DOHH2 (cell line): ENCODE data around the gene SEMA3E.

Experiments used
- H3F3A ChIP-seq: fragments of 200-600 bp; sonication (generic), shearing (Covaris generic); 2 replicates; pipeline ENCODE4 v1.6.0; 2016; ENCODE audit warnings: antibody characterized with exemption, mild to moderate bottlenecking; ENCODE audit not compliant: control insufficient read depth, insufficient read depth
- H3K27ac ChIP-seq: fragments of 200-600 bp; sonication (generic); 2 replicates; pipeline ENCODE4 v1.5.1; 2014; ENCODE audit warnings: low read depth, mild to moderate bottlenecking, low read length, moderate library complexity
- H3K27me3 ChIP-seq: fragments of 200-600 bp; sonication (generic); 2 replicates; pipeline ENCODE4 v1.6.1; 2014; ENCODE audit warnings: mild to moderate bottlenecking, low read length, mixed read lengths; ENCODE audit not compliant: control insufficient read depth
- H3K36me3 ChIP-seq: fragments of 200-600 bp; sonication (generic); 2 replicates; pipeline ENCODE4 v1.6.1; 2014; ENCODE audit warnings: mild to moderate bottlenecking, low read length, moderate library complexity, mixed read lengths; ENCODE audit not compliant: control insufficient read depth
- H3K4me1 ChIP-seq: fragments of 200-600 bp; sonication (generic); 2 replicates; pipeline ENCODE4 v1.6.1; 2014; ENCODE audit warnings: mild to moderate bottlenecking, low read length, mixed read lengths; ENCODE audit not compliant: control insufficient read depth
- H3K4me2 ChIP-seq: fragments of 200-600 bp; sonication (generic); 2 replicates; pipeline ENCODE4 v1.6.0; 2014; ENCODE audit warnings: mild to moderate bottlenecking, low read length, moderate library complexity
- H3K4me3 ChIP-seq: fragments of 200-600 bp; sonication (generic); 2 replicates; pipeline ENCODE4 v1.5.1; 2014; ENCODE audit warnings: mild to moderate bottlenecking, low read length, mixed read lengths
- H3K79me2 ChIP-seq: fragments of 200-600 bp; sonication (generic); 2 replicates; pipeline ENCODE4 v1.6.1; 2014; ENCODE audit warnings: mild to moderate bottlenecking, low read length, mixed read lengths; ENCODE audit not compliant: control insufficient read depth
- H3K9me2 ChIP-seq: fragments of 200-600 bp; sonication (generic); replicated peaks from 2 replicates; pipeline ENCODE4 v1.6.1; 2014; ENCODE audit warnings: mild to moderate bottlenecking, low read length, mixed read lengths; ENCODE audit not compliant: control insufficient read depth
- H3K9me3 ChIP-seq: fragments of 200-600 bp; sonication (generic); 2 replicates; pipeline ENCODE4 v1.6.1; 2014; ENCODE audit warnings: antibody characterized with exemption, low read length, mixed read lengths; ENCODE audit not compliant: control insufficient read depth, insufficient read depth
- H4K20me1 ChIP-seq: fragments of 200-600 bp; sonication (generic); 2 replicates; pipeline ENCODE4 v1.6.0; 2014; ENCODE audit warnings: low read depth, mild to moderate bottlenecking, antibody characterized with exemption, low read length, moderate library complexity; ENCODE audit not compliant: control insufficient read depth, insufficient read depth
- EZH2phosphoT487 ChIP-seq: fragments of 200-600 bp; sonication (generic); IDR thresholded peaks from 2 replicates; pipeline ENCODE4 v1.6.1; 2017; ENCODE audit warnings: borderline replicate concordance, mild to moderate bottlenecking, antibody characterized with exemption, low read length, moderate library complexity, mixed read lengths
- TF ChIP-seq, protein P1 (sequence below): fragments of 200-600 bp; sonication (generic); IDR thresholded peaks from one replicate; pipeline ENCODE4 v1.5.1; 2014; ENCODE audit warnings: antibody characterized with exemption, mild to moderate bottlenecking, low read depth, low read length; ENCODE audit not compliant: poor library complexity, severe bottlenecking

SEMA3E gene

DNA sequence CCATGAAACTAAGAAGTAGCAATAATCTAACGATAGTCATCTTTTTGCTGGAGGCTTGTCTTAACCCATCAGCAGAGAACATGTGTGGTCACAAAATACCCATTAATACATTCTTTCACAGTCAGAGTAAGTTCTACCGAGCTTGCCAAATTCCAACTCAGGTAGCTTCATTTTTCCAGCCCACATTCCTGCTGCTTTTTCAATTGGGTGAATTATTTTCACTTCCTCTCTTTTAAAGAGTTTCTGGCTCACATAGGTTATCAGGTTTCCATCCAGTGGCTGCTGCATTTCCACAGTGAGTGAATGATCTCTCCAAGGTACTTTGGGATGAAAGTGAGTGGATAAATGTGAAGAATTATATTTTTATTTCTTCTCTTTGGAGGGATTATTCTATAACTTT is 233.1 kb downstream of the SEMA3E start:
- Histone ChIP-seq H3K27ac (no peak overlapping the region), H3K36me3 (no peaks in the 10 kb centered on the region), H3K4me2 (no peak overlapping the region), H3K79me2 (no peaks in the 10 kb centered on the region), H3K27me3 (no peaks in the 10 kb centered on the region), H3K9me3 (no peaks in the 10 kb centered on the region), H3K9me2 (no peaks in the 10 kb centered on the region), H3K4me3 (no peak overlapping the region), H4K20me1 (no peaks in the 10 kb centered on the region), H3K4me1 (no peaks in the 10 kb centered on the region), H3F3A (no peaks in the 10 kb centered on the region)
- TF ChIP-seq, protein P1, sequence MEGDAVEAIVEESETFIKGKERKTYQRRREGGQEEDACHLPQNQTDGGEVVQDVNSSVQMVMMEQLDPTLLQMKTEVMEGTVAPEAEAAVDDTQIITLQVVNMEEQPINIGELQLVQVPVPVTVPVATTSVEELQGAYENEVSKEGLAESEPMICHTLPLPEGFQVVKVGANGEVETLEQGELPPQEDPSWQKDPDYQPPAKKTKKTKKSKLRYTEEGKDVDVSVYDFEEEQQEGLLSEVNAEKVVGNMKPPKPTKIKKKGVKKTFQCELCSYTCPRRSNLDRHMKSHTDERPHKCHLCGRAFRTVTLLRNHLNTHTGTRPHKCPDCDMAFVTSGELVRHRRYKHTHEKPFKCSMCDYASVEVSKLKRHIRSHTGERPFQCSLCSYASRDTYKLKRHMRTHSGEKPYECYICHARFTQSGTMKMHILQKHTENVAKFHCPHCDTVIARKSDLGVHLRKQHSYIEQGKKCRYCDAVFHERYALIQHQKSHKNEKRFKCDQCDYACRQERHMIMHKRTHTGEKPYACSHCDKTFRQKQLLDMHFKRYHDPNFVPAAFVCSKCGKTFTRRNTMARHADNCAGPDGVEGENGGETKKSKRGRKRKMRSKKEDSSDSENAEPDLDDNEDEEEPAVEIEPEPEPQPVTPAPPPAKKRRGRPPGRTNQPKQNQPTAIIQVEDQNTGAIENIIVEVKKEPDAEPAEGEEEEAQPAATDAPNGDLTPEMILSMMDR = no peak
- TF ChIP-seq EZH2phosphoT487 = no peak

DNA sequence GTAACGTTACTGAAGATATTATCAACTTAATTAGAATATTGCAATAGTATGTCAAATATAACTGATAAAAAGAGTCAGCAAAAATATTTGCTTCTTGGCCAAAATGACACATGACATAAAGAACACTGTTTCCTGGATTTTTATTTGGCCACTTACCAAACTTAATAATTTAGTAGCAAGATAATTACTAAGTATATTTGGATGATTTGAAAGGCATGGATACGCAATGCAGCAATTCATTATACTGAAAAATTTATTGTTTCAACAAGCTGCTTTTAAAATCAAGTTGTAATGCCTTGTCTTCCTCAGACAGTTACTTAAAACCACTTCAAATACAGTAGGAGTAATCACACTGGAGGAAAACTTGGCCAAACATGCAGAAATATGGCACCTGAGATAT is 234.0 kb downstream of the SEMA3E start:
- Histone ChIP-seq H3K36me3 (no peaks in the 10 kb centered on the region), H3K9me2 (no peaks in the 10 kb centered on the region), H3K4me1 (no peaks in the 10 kb centered on the region), H3K4me3 (no peak overlapping the region), H3K9me3 (no peaks in the 10 kb centered on the region), H3K27me3 (no peaks in the 10 kb centered on the region), H3K27ac (no peak overlapping the region), H3F3A (no peaks in the 10 kb centered on the region), H4K20me1 (no peaks in the 10 kb centered on the region), H3K4me2 (no peak overlapping the region), H3K79me2 (no peaks in the 10 kb centered on the region)
- no peak for TF ChIP-seq EZH2phosphoT487
- TF ChIP-seq, protein P1 = no peak

DNA sequence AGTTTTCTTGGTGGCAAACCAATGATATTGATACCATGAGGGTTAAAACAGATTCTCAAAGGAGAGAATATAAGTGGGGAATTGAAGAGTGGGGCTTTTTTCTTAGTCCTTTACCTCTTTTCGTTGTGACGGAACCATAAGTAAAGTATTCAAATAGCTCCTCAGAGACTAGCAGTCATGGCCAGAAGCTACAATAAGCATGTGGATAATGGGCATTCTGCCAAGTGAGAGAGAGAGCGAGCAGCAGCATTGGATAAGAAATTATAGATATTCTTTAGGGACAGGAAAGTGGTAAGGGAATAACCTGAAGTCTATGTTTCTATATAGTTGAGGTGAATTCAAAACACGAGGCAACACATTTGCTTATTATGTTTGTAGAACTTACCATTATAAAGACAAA is 235.1 kb downstream of the SEMA3E start:
- no peaks in the 10 kb centered on the region for H4K20me1 ChIP-seq
- H3K4me3 ChIP-seq = no peak overlapping the region

More for the DNA sequence above, 235.1 kb downstream of the SEMA3E start:
- no peaks in the 10 kb centered on the region for H3K4me1 ChIP-seq
- no peaks in the 10 kb centered on the region for H3K9me2 ChIP-seq
- TF ChIP-seq EZH2phosphoT487 = no peak
- TF ChIP-seq, protein P1 = no peak
- no peaks in the 10 kb centered on the region for H3F3A ChIP-seq
- no peak overlapping the region for H3K27ac ChIP-seq
- H3K4me2 ChIP-seq = no peak overlapping the region
- no peaks in the 10 kb centered on the region for H3K79me2 ChIP-seq
- H3K36me3 ChIP-seq = no peaks in the 10 kb centered on the region
- no peaks in the 10 kb centered on the region for H3K27me3 ChIP-seq
- no peaks in the 10 kb centered on the region for H3K9me3 ChIP-seq
